ENCODE results near the gene TNK2.

The TNK2 gene

GRCh38 chr3:195897853-195898415 lies 10.4 kb downstream of the TNK2 start:
- DNase-seq, result no peak

GRCh38 chr3:195897081-195897852 lies 11.1 kb downstream of the TNK2 start:
- no peak for DNase-seq

- DNase-seq, result no peak
Observed at GRCh38 chr3:195896361-195897080, 11.8 kb downstream of the TNK2 start.

GRCh38 chr3:195895861-195896360 lies 12.4 kb downstream of the TNK2 start:
- peak; percentile 77 for DNase-seq

- peak; percentile 72 for DNase-seq
Observed at GRCh38 chr3:195895078-195895860, 13.1 kb downstream of the TNK2 start.

- no peak for DNase-seq
Observed at GRCh38 chr3:195893916-195894465, 14.4 kb downstream of the TNK2 start.

GRCh38 chr3:195893516-195893915 lies 14.8 kb downstream of the TNK2 start:
- DNase-seq, result no peak

GRCh38 chr3:195893044-195893395 lies 15.3 kb downstream of the TNK2 start:
- DNase-seq, result no peak

- no peak for DNase-seq
Observed at GRCh38 chr3:195892105-195893043, 16.0 kb downstream of the TNK2 start.

- DNase-seq, result no peak
Observed at GRCh38 chr3:195891431-195892104, 16.8 kb downstream of the TNK2 start.

- no peak for DNase-seq
Observed at GRCh38 chr3:195889870-195890295, 18.5 kb downstream of the TNK2 start.

GRCh38 chr3:195888981-195889869 lies 19.1 kb downstream of the TNK2 start:
- DNase-seq, result no peak

- no peak for DNase-seq
Observed at GRCh38 chr3:195888311-195888761, 20.0 kb downstream of the TNK2 start.

- DNase-seq, result no peak
Observed at GRCh38 chr3:195887670-195888069, 20.7 kb downstream of the TNK2 start.

- no peak for DNase-seq
Observed at GRCh38 chr3:195886181-195887141, 21.9 kb downstream of the TNK2 start.

GRCh38 chr3:195885036-195885891 lies 23.1 kb downstream of the TNK2 start:
- no peak for DNase-seq

- DNase-seq, result no peak
Observed at GRCh38 chr3:195884691-195885035, 23.7 kb downstream of the TNK2 start.

GRCh38 chr3:195883801-195884200 lies 24.6 kb downstream of the TNK2 start:
- no peak for DNase-seq

All from activated CD4-positive, CD25-positive, alpha-beta regulatory T cell treated with anti-CD3 and anti-CD28 coated beads, Interleukin-2, amount 50 U/mL, for 72 hours (primary cell).